Inflammatory macrophage treated with lipopolysaccharide for 4 hours (primary cell): ENCODE measurements around the gene COQ10A.
"Not testable (repeated sequence)": the region's sequence is repeated elsewhere in the genome, so short reads cannot be mapped to it uniquely, and the experiment has no call there.

ENCODE experiments used
- DNase-seq: peaks from one replicate; pipeline ENCODE4 v3.0.0-alpha.2; 2020

Gene COQ10A

DNA sequence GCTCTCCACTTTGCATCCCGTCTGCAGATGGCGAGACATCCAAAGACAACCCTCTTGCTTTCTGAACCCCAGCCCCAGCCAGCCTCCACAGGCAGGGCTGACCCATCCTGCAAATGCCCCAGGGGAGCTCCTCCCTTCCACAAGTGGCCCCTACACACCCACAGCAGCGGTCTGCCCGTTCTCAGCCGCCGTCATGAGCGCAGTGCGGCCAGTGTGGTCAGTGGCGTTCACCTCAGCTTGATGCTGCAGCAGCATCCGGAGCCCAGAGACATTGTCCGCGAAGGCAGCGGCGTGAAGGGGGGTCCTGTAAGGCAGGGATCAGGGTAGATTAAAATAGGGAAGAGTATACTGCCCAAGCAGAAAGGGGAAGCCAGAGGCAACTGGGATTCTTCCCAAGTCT, 22.2 kb upstream of the COQ10A start:
- no peak for DNase-seq

DNA sequence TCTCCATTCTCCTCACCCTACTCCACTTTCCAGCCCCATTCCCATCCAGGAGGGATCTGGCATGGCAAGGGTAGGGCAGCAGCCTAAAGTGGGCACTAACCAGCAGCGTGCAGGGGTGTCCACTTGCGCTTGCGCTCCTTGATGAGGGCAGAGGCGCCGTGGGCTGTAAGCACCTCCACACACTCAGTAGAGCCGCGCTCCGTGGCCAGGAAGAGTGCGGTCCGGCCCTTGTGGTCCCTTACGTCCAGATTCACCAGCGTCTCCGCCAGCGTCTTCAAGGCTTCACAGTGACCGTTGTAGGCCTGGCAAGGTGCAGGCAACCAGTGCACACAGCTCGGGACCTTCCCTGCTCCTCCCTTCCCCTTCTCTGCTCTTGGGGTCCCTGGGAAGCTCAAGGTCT, 18.8 kb upstream of the COQ10A start:
- DNase-seq: no peak

- DNase-seq: no peak
Measured at GRCh38 chr12:56248711-56249110, 18.0 kb upstream of the COQ10A start.

DNA sequence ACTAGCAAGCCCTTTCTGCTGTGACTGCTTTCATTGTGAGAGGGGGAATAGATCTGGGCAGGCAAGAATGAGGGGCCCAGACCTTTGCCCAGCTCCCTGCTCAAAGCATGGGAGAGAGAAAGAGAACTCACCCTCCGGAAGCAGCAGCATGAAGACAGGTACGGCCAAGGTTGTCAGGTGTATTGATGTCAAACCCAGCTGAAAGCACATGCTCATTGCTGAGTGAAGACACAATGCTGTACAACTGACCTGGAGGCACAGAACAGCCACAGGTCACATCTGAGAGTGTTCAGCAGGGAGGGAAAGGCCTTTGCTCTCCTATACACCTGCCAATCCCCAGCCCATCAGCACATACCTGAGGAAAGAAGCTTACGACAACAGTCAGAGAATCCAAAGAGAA, 14.1 kb upstream of the COQ10A start:
- DNase-seq: no peak

DNA sequence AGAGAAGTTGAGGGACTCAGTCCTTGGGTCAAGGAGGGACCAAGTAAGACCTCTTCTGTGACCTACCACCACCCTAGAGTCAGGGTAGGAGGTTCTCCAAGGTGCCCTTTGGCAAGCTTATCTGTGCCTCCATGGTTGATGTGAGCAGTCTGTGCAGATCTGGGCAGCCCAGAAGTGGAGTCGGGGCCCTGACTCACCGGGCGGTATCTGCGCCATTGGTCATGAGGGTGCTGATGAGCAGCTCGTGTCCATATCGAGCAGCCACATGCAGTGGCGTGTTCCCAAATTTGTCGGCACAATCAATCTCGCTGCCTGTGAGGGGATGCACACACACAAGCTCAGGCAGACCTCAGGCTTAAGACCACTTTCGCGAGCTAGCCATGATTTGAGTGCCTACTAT, 13.7 kb upstream of the COQ10A start:
- no peak for DNase-seq

DNA sequence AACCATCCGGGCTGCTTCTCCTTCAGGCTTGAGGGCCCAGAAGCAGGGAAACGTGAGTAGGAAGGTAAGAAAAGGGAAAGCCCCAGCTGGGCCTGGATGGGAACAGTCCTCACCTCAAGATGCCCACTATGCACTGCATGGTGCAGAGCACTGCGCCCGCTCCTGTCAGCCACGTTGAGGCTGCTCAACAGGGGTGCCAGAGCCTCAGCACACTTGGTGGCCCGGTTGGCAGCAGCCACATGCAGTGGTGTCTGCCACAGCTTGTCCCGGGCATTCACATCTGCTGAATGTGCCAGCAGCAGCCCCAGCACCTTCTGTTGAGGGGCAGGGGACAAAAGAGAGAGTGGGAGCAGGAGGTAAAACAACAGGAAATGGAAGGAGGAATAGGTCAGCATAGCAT, 11.1 kb upstream of the COQ10A start:
- no peak for DNase-seq

- no peak for DNase-seq
Measured at GRCh38 chr12:56256326-56256960, 10.3 kb upstream of the COQ10A start.

DNA sequence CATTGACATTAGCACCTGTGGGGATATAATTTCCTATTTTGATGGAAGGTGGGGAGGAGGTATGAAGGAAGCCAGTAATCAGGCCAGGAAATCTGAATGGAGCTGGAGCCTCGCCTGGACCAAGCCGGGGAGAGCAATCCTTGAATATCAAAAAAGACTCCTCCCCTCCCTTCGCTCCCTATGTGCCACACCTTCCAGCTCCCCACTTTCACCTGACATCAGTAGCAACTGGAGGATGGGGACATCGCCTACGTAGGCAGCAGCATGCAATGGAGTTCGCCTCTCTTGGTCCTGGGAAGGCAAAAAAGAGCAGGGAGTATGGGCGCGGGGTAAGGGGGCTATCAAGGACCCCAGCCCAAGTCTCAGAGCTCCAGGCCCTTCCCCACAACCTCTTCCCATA, 9.7 kb upstream of the COQ10A start:
- DNase-seq: no peak

DNA sequence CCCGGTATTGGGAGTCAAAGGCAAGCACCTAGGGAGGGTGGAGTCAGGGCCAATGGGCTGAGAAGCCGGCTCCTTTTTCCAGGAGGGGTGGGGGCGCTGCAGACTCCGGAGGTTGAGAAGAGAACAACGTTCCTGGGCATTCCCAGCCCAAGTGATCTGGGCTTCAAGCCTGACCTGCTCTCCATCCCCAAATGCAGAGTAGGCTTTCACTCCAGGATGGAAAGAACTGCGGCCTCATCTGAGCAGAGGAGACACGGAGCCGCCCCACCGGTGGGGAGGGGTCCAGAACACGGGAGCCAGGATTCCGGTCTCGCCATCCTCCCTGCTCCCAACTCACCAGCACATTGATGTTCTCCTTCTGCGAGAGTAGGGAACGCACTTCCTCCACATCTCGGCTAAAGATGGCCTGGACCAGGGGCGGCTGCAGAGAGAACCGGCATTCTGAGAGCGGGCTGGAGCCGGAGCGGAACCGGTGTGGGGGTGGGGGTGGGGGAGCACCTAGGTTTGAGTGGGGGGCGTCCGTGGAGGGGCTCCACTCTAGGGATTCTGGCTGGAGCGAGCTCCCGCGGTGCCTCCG, 9.2 kb upstream of the COQ10A start:
- peak; percentile 10 for DNase-seq

- peak; percentile 74 for DNase-seq
Measured at GRCh38 chr12:56258068-56258819, 8.5 kb upstream of the COQ10A start, which contains the start of gene ANKRD52. Gene ANKRD52 (minus strand): TSS chr12:56258384. CDS start chr12:56258269, 115 bp downstream.

GRCh38 chr12:56258820-56259183, 7.9 kb upstream of the COQ10A start:
- no peak for DNase-seq

GRCh38 chr12:56260380-56260779, 6.4 kb upstream of the COQ10A start:
- no peak for DNase-seq

GRCh38 chr12:56260921-56261320, 5.8 kb upstream of the COQ10A start:
- DNase-seq: no peak

DNA sequence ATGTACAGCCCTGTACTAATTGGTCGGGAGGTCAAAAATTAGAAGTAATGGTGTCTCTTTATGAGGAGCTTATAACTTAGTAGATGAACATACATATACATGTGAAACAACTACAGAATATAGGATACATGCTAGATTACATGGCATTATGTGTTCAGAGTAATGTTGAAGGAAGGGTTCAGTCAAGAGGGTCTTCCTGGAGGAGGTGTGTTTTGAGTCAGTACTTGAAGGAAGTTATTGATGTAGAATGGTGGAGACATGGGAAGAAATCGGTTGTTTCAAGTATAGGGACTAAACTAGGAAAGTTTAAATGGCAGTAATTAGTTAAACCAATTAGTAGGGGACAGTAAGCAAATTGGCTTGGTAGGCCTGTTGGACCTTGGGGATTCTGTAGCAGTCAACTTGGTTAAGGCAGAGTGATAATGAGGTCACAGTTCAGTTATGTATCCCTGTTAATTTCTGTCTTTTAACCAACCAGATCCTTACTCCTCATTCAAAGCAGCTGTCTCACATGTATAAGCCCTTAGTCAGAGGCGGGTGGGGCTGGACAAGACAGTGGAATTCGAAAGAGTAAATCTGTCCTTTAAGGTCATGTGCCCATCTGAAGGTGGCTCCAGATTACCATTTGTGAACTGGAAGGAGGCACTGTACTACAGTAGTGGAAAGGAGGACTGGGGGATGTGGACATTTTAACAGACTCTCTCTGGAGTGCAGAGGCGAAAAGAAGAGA, 5.1 kb upstream of the COQ10A start:
- peak; percentile 30 for DNase-seq

DNA sequence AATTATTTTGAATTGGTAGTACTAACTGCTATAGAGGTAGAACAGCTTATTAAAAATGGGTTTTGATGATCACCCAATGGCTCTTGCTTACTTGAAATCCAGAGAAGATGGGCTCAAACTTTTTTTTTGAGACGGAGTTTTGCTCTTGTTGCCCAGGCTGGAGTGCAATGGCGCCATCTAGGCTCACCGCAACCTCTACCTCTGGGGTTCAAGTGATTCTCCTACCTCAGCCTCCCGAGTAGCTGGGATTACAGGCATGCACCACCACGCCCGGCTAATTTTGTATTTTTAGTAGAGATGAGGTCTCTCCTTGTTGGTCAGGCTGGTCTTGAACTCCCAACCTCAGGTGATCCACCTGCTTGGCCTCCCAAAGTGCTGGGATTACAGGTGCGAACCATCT, 3.8 kb upstream of the COQ10A start:
- not testable (repeated sequence) for DNase-seq

DNA sequence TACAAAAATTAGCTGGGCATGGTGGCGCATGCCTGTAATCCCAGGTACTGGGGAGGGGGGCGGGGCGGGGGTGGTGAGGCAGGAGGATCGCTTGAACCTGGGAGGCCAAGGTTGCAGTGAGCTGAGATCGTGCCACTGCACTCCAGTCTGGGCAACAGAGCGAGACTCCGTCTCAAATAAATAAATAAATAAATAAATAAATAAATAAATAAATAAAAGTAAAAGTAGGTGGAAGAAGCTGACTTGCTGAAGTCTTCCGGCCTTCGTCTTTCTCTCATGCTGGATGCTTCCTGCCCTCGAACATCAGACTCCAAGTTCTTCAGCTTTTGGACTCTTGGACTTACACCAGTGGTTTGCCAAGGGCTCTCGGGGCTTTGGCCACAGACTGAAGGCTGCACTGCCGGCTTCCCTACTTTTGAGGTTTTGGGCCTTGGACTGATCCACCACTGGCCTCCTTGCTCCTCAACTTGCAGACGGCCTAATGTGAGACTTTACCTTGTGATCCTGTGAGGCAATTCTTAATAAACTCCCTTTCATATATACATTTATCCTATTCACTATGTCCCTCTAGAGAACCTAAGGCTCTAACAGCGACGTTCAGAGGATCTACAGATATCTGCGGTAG, 562 bp upstream of the COQ10A start:
- DNase-seq: not testable (repeated sequence)

- DNase-seq: no peak
Measured at GRCh38 chr12:56267443-56268071, 815 bp downstream of the COQ10A start.

DNA sequence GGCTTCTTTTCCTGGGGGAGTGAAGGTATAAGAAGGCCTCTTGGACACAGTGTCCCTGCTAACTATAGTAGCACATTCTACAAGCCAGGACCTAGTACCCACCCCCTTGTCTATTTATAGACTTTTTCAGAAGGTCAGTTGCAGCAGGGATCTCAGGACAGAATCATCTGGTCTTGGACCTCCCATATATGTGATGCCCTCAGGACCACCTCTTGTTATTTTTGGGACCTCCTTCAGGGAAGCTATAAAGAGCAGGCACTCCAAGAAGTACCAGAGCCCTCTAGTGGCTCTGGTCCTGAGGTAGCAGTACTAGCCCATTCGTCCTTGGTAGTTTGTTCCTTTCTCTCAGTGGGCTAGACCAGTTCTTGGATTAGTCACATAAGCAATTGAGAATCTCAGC, 4.3 kb downstream of the COQ10A start:
- peak; percentile 16 for DNase-seq

DNA sequence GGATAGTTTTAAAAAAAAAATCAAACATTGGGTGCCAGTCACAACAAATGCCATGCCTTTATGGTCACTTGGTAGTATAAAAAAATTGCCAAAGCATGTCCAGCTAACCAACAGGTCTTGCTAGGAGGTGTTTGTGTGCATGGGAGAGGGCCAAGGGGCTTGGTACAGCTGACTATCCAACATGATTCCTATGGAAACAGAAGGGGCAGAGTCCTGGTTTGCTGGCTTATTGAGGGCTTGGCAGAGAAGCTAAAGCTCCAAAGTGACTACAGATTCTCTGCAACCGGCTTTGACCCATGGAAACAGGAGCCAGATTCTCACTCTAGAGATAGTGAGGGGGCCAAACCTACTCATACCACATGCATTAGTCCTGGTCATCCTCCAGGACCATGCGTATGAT, 5.7 kb downstream of the COQ10A start:
- DNase-seq: not testable (repeated sequence)

DNA sequence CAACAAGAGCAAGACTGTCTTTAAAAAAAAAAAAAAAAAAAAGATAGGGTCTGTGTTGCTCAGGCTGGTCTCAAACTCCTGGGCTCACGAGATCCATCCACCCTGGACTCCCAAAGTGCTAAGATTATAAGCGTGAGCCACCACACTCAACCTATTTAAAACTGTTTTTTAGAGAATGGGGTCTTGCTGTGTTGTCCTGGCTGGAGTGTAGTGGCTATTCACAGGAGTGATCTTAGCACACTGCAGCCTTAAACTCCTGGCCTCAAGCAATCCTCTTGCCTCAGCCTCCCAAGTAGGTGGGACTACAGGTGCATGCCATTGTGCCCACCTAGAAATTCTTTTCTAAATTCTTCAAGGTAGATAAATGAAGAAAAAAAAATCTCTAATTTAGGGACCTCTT, 7.6 kb downstream of the COQ10A start:
- DNase-seq: no peak

GRCh38 chr12:56278905-56279304, 12.2 kb downstream of the COQ10A start:
- DNase-seq: no peak

DNA sequence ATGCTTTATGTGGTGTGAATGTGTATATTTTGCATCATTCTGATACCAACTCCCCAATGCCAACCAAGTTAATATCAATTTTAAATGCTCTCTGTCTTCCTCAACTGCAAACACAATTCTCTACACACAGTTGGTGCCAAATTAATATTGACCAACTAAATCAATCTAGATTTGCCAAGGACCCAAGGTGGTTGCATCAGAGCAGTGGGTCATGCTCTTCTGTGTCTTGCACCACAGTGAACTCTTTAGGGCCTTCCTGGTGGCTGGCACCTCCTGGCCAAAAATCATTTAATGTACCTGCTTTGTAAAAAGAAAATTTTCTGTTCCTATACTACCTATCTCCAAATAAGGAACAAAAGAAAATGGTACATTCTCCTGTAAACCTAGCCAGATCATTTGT, 14.1 kb downstream of the COQ10A start:
- DNase-seq: no peak

DNA sequence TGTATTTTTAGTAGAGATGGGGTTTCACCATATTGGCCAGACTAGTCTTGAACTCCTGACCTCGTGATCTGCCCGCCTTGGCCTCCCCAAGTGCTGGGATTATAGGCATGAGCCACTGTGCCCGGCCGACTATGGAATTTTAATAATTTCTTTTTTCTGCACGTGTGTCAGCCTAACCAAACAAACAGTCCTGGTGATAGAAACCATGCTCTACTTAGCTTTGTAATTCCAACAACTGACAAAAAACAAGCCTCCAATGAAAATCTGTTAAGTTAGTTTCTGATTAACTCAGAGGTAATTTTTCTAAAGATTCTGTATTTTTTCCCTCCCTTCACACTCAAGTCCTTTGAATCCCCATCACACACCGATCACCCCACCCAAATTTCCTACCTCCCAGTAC, 15.3 kb downstream of the COQ10A start:
- DNase-seq: no peak
